IPS-NIHi7 (cell line): ENCODE results near the gene SLC35F3.

Source experiments
- DNase-seq: peaks from one replicate; pipeline ENCODE4 v3.0.0; 2012; ENCODE audit warnings: mixed read lengths; ENCODE audit errors: extremely low spot score

Gene SLC35F3

GRCh38 chr1:234040446-234041317 is 136.2 kb downstream of the SLC35F3 start:
- no peak for DNase-seq

GRCh38 chr1:234044079-234044478 is 139.6 kb downstream of the SLC35F3 start:
- DNase-seq: no peak

DNA sequence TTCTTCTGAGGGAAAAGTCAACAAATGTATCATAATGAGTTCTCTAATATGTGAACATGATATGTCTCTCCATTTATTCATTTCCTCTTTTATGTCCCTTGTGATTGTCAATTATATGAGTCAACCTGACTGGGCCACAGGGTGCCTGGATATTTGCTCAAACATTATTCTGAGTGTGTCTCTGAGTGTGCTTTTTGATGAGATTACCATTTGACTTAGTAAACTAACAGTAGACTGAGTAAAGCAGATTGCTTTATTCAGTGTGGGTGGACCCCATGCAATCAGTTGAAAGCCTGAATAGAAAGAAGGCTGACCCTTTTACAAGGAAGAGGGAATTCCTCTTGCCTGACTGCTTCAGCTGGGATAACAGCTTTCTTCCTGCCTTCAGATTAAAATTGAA is 142.6 kb downstream of the SLC35F3 start:
- DNase-seq: no peak

DNA sequence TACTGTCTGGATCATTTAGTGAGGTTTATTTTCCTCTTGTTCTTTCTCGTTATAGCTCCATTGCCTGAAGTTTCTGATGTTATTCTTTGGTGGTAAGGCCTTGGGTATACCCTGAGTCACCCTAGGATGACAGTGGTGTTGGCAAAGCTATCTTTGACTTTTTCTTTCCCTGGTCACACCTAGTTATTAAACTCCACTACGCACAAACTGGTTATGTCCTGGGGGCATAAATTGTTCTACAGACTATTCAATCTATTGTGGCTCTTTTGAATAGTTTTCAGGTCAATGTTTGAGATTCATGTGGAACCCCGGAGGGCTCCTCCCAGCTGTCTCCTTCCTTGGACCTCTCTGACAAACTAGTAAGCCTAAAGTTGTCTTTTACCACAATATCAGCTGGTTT is 157.7 kb downstream of the SLC35F3 start:
- no peak for DNase-seq

DNA sequence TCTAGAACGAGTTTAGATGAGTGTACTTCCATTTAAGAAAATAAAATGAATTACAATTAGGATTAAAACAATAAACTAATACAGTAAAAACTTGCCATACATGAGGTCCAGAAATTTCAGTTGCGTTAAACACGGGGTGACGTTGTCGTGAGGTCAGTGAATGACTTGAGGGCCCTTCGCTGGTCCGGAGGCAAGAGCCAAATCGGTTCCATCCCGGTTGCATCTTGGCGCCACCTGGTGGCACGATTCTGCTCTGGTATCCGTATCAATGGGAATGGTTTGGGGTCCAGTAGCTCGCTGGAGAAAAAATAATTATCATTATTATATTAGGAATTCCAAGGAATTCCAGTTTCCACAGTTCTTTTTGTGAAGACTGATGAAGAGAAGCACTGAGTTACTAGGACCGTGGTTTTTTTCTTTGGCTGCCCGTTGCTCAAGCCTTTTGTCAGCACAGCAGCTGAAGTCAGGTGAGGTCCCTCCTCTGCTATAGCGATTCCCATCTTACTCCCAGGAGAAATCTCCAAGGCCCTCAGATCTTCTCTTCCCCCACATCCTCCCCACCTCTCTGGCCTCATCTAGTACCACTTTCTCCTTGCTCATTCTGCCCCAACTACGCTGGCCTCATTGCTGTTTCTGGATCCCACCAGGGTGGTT is 161.4 kb downstream of the SLC35F3 start:
- peak; percentile 89 for DNase-seq

- DNase-seq: no peak
These were observed 163.3 kb downstream of the SLC35F3 start for GRCh38 chr1:234067581-234068337.

GRCh38 chr1:234069760-234070159 is 165.3 kb downstream of the SLC35F3 start:
- no peak for DNase-seq

GRCh38 chr1:234072793-234073192 is 168.3 kb downstream of the SLC35F3 start:
- no peak for DNase-seq

DNA sequence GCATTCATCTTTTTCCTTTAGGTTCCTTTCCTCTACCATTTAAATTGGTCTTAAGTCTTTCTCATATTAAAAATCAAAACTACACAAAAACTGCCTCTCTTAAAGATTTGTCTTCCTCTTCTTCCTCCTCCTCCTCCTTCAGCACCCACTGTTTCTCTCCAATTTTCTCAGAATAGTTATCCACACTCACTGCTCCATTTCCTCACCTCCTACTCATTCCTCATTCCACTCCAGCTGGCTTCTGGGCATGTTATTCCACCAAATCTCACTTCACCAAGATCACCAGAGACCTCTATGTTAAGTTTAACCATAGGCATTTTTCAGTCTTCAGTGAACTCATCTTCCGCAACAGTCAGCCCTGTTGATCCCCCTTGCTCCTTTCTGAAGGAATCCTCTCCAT is 173.7 kb downstream of the SLC35F3 start:
- no peak for DNase-seq

- no peak for DNase-seq
These were observed 175.4 kb downstream of the SLC35F3 start for GRCh38 chr1:234079896-234080295.

DNA sequence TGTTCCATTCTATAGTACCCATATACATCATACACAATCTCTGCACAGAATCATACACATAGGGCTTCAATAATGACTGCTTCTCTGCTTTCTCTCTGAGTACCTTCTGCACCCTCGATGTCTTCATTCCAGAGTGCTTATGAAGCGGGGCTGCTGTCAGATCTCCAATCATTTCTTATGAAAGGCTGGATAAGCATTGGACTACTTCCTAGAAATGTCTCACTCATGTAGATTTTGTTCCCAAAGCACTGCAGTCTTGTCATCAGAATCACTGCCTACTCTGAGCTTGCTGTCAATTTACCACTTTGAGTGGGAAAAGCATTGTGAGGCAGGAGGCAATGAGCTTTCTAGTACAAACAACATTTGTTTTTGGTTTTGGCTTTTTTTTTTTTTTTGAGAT is 179.0 kb downstream of the SLC35F3 start:
- DNase-seq: no peak

GRCh38 chr1:234089396-234089795 is 184.9 kb downstream of the SLC35F3 start:
- peak; percentile 64 for DNase-seq

GRCh38 chr1:234090212-234091064 is 186.0 kb downstream of the SLC35F3 start:
- no peak for DNase-seq

- DNase-seq: no peak
These were observed 186.6 kb downstream of the SLC35F3 start for GRCh38 chr1:234091065-234091401.

DNA sequence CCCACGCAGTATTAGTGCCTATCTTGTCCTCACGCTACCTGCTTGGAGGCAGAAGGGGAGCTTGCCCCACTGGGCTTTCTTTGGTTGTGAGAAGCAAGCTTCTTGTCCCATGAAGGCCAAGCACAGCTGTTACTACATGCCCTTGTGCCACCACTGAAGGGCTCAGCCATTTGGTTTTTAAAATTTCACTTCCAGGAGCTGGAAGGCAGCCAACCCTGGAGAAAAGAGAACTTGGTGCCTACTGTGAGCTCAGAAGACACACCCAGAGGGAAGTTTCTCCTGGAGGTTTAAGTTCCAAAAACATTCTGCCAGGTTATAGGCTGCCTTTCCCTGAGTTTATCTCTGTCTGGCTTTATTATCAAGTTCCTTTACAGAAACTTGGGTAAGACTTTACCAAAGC is 187.4 kb downstream of the SLC35F3 start:
- no peak for DNase-seq

DNA sequence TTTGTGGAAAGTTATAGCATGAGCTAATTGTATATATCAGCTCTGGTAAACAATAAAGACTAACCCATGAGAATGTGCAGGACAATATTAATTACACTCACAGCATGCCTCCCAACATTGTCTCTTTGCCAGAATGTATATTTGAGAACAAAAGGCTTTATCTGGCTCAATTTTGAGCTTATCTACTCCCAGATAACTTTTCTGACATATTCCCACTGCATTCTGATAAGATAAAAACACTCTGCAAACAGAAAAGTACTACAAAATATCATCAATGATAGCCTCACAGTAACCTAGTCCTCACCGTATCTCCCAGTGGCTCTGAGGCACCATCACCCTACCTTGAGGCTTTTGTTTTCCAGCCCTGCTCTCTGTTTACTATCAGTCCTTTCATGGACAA is 188.6 kb downstream of the SLC35F3 start:
- no peak for DNase-seq

- DNase-seq: no peak
These were observed 189.3 kb downstream of the SLC35F3 start for GRCh38 chr1:234093741-234094140.

GRCh38 chr1:234094172-234094571 is 189.7 kb downstream of the SLC35F3 start:
- DNase-seq: no peak

DNA sequence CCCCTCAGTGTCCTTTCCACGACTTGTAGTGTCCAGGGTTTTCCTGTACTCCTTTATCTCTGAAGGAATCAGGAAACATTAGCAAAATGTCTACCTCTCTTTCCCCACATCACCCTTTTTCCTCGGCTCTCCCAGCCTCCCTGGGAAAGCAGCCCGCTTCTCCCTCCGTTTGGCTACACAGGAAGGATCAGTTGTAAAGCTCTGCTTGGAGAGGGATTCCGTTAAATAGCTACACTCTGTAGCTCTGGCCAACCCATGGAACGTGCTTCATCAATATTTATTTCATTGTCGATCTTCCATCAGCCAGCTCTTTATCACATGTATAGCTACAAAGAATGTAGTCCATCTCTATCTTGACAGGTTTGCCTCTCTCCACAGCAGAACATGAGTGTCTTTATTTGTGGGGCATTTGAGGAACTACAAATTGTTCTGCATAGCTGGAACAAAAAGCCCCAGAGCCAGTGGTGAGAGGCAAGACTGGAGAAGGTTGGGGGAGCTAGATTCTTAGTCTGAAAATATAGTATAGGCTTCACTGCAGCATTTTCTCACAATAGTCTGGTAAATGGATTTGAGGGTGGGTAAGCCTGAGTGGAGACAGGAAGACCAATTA is 191.8 kb downstream of the SLC35F3 start:
- no peak for DNase-seq

DNA sequence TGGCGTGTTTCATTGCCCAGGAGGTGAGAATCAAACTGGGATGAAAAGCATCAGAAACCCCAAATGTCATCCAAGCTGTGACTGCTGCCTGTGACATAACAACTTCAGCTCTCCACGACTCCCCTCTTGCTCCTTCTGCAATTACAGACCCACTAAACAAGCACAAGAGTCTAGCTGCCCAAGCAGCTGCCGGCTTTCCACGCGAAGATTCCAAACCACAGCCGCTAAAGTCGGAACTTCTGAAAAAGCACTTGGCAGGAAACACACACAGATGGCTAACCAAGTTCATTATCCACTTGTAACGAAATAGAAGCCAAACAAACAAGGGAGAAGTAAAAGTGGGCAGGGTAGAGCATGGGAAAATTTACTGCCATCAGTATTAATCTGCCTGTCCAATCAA is 198.1 kb downstream of the SLC35F3 start:
- DNase-seq: no peak

DNA sequence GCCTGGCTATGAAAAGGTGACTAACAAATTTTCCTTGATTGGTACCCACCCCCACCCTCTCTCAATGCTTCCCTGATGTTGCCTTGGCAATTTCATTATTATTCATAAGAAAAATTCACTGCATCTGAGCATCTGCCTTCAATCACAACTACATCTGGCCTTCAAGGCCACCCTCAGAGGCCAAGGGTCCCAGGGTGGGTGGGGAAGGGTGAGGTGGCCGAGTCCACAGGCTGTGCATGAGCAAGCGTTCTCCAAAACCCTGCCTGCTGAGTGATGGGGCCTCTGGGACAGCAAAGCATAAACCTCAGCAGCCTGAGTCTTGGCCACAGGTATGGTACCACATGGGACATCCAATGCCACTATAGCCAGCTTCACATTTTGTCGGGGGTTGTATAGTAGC is 198.7 kb downstream of the SLC35F3 start:
- no peak for DNase-seq
